Neural cell (in vitro differentiated cells): ENCODE data around the gene HLA-F.

Experiments used
- EP300 ChIP-seq: fragments of 450-650 bp; conservative IDR thresholded peaks from 2 replicates; pipeline ENCODE4 v1.6.1; 2014; ENCODE audit warnings: antibody characterized with exemption, mild to moderate bottlenecking, moderate library complexity; ENCODE audit not compliant: poor library complexity, severe bottlenecking
- EZH2 ChIP-seq: fragments of 200-600, 300-800 bp; shearing (Covaris generic), sonication (generic); IDR thresholded peaks from 2 replicates; pipeline ENCODE4 v1.6.1; 2014; ENCODE audit warnings: antibody characterized with exemption, low read length, borderline replicate concordance, mild to moderate bottlenecking; ENCODE audit not compliant: insufficient read depth, poor library complexity, severe bottlenecking
- SMC3 ChIP-seq: fragments of 450-650 bp; conservative IDR thresholded peaks from 2 replicates; pipeline ENCODE4 v1.6.1; 2014; ENCODE audit warnings: antibody characterized with exemption, mild to moderate bottlenecking, moderate library complexity; ENCODE audit not compliant: poor library complexity
- TF ChIP-seq, protein P1 (sequence below): fragments of 450-650 bp; IDR thresholded peaks from 2 replicates; pipeline ENCODE4 v1.5.1; 2014; ENCODE audit warnings: antibody characterized with exemption, mild to moderate bottlenecking, moderate library complexity; ENCODE audit not compliant: poor library complexity, severe bottlenecking

DNA sequence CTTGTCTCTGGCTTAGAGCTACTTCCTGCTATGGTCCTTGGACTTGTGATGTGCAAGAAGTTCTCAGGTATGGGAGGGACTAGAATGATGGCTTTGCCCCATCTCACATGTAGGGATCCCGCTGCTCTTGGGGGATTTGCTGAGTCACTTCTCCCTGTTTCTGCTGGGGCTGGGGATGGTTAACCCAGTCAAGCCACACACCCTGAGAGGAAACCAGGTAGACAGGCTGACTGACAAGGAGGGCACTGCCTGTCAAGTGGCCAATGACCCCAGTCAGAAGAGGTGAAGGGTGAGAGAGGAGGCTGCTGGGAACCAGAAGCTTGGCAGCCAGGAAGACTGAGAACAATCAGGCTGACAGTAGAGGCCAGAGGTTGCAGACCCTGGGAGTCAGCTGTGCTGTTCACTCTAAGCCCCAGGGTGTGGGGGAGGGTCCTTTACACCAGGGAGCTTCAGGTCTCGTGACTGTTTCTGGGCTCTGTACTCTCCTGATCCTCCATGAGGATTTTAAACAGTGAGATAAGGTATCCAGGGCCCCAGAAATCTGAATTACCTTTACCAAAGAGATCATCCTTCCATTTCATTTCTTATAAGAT lies 34.6 kb downstream of the HLA-F start:
- TF ChIP-seq, protein P1, sequence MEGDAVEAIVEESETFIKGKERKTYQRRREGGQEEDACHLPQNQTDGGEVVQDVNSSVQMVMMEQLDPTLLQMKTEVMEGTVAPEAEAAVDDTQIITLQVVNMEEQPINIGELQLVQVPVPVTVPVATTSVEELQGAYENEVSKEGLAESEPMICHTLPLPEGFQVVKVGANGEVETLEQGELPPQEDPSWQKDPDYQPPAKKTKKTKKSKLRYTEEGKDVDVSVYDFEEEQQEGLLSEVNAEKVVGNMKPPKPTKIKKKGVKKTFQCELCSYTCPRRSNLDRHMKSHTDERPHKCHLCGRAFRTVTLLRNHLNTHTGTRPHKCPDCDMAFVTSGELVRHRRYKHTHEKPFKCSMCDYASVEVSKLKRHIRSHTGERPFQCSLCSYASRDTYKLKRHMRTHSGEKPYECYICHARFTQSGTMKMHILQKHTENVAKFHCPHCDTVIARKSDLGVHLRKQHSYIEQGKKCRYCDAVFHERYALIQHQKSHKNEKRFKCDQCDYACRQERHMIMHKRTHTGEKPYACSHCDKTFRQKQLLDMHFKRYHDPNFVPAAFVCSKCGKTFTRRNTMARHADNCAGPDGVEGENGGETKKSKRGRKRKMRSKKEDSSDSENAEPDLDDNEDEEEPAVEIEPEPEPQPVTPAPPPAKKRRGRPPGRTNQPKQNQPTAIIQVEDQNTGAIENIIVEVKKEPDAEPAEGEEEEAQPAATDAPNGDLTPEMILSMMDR = no peak
- TF ChIP-seq SMC3 (no peak), EZH2 (no peak), EP300 (no peak)
